ENCODE data around the gene PICALM. TPM values are rescaled to one million over a fixed set of nuclear protein-coding genes. Genes with fewer than 3 reads are reported as not detected.

PICALM gene
- total and polyA plus RNA-seq, 2 of the 8 experiments (the other 6 are each of a cell fraction or from before 2014, with no cell fraction given): 69.4 to 71.3 TPM

DNA sequence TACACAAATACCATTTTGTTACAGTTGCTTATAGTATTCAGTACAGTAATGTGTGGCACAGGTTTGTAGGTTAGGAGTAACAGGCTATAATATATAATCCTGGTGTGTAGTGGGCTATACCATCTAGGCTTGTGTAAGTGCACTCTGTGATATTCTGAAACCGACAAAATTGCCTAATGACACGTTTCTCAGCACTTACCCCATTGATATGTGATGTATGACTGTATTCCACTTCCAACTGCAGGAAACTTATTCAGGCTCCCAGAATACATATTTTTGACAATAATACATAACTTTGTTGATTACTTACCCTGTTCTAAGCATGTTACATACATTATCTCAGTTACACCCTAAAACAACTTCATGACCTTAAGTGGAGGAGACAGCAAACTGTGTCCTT is 5.1 kb upstream of the PICALM start:
- peaks cover 2% of the 10 kb centered on the region; the same call in 1 of the 2 replicates for H3K23me2 ChIP-seq (ENCODE audit: low read depth, low read length)
- H3K79me2 ChIP-seq (ENCODE audit: control insufficient read depth in 1 of 2, insufficient read depth in 2 of 2, low read length in 2 of 2): no peaks in the 10 kb centered on the region
- H3K4me2 ChIP-seq (ENCODE audit: insufficient read depth in 1 of 2, low read depth in 2 of 2, low read length in 2 of 2): no peak overlapping the region
- H4K5ac ChIP-seq (ENCODE audit: insufficient read length, low read depth, low read length): no peak overlapping the region
- H4K91ac ChIP-seq (replicated peaks; ENCODE audit: insufficient read length, low read length): no peak overlapping the region
- H3K79me1 ChIP-seq (ENCODE audit: low read depth, low read length): no peaks in the 10 kb centered on the region
- no peak overlapping the region for H3K56ac ChIP-seq (replicated peaks; ENCODE audit: insufficient read length, low read depth, low read length)
- 93% methylated on average over 2 of the region's 2 CpGs; no CpG with 5 or more reads in 1 of the 2 experiments for WGBS, 2 experiments (ENCODE audit: extremely low coverage in 1 of 2, insufficient coverage in 1 of 2, insufficient read length in 1 of 2, insufficient replicate concordance in 2 of 2, low coverage in 1 of 2, low lambda C conversion rate in 2 of 2, missing lambda C conversion rate in 1 of 2)
- ChIA-PET CTCF (ENCODE audit: partially characterized antibody) (interaction anchor here (1.1 kb wide), 1 partner anchor 90 kb away, joined by 3 read pairs; no protein-coding TSS in a partner anchor), POLR2A (ENCODE audit: partially characterized antibody) (no interaction called here)
- H3K36me3 ChIP-seq (ENCODE audit: control insufficient read depth in 2 of 4, insufficient read depth in 4 of 4, low read length in 3 of 4): no peaks in the 10 kb centered on the region
- H2BK15ac ChIP-seq (ENCODE audit: low read length): no peak overlapping the region
- H3K23ac ChIP-seq (ENCODE audit: insufficient read length): no peak overlapping the region
- H2BK120ac ChIP-seq (replicated peaks; ENCODE audit: low read depth, low read length): no peak overlapping the region
- H3K4me3 ChIP-seq (ENCODE audit: extremely low read depth in 1 of 4, insufficient read depth in 2 of 4, low read depth in 3 of 4, low read length in 4 of 4): no peak overlapping the region
- DNase-seq (ENCODE audit: low read depth in 1 of 2, low spot score in 2 of 2): no peak
- FAIRE-seq: no peak
- no peak overlapping the region for H2AK5ac ChIP-seq (ENCODE audit: low read depth, low read length)
- H3K9me3 ChIP-seq (ENCODE audit: insufficient read depth in 2 of 2, low read depth in 1 of 2, low read length in 1 of 2): no peaks in the 10 kb centered on the region
- H3K4ac ChIP-seq (replicated peaks; ENCODE audit: insufficient read length, low read depth, low read length): no peak overlapping the region
- H3K18ac ChIP-seq (ENCODE audit: extremely low read depth, low read length): no peak overlapping the region
- H2BK20ac ChIP-seq (ENCODE audit: low read length): no peak overlapping the region
- H4K20me1 ChIP-seq (replicated peaks in 1 of 2; ENCODE audit: control insufficient read depth in 1 of 2, insufficient read depth in 2 of 2, low read length in 2 of 2): no peaks in the 10 kb centered on the region
- H3K4me1 ChIP-seq (replicated peaks in 1 of 4; ENCODE audit: control insufficient read depth in 3 of 4, insufficient read depth in 4 of 4, low read length in 3 of 4): peaks cover 0 to 9% (median 2%) of the 10 kb centered on the region in 4 experiments; a peak in 6 of 7 replicates
- no peaks in the 10 kb centered on the region for H3K27me3 ChIP-seq (replicated peaks in 1 of 4; ENCODE audit: control insufficient read depth in 3 of 4, extremely low read depth in 1 of 4, insufficient read depth in 3 of 4, low read length in 3 of 4)
- no peak overlapping the region for H2AFZ ChIP-seq (ENCODE audit: low read length)
- no peak overlapping the region for H3K9ac ChIP-seq (replicated peaks in 1 of 4; ENCODE audit: extremely low read depth in 1 of 4, low read depth in 3 of 4, low read length in 3 of 4)
- TF ChIP-seq CREB1 (IDR thresholded peaks at IDR 0.05) (no peak), NRF1 (IDR thresholded peaks at IDR 0.05; ENCODE audit: low read depth, low read length) (no peak), SUZ12 (IDR thresholded peaks at IDR 0.05; ENCODE audit: low read length) (no peak), FOSL1 (IDR thresholded peaks at IDR 0.05; ENCODE audit: insufficient read depth, low read depth, low read length) (no peak), HDAC6 (IDR thresholded peaks at IDR 0.05; ENCODE audit: low read depth, low read length) (no peak), CBX8 (IDR thresholded peaks at IDR 0.05; ENCODE audit: borderline replicate concordance, low read depth, low read length) (no peak), EP300 (IDR thresholded peaks at IDR 0.05; ENCODE audit: borderline replicate concordance in 1 of 2, low read depth in 2 of 2, low read length in 2 of 2) (no peak), E2F6 (IDR thresholded peaks at IDR 0.05) (no peak), SAP30 (IDR thresholded peaks at IDR 0.05; ENCODE audit: insufficient read depth, insufficient replicate concordance, low read length) (no peak), RFX5 (IDR thresholded peaks at IDR 0.05; ENCODE audit: borderline replicate concordance, low read depth, low read length) (no peak), KDM1A (IDR thresholded peaks at IDR 0.05; ENCODE audit: borderline replicate concordance, low read length) (no peak), KDM5A (IDR thresholded peaks at IDR 0.05; ENCODE audit: low read length) (no peak), BCL11A (IDR thresholded peaks at IDR 0.05; ENCODE audit: low read depth in 2 of 2, low read length in 2 of 2) (no peak)
- H2BK12ac ChIP-seq (ENCODE audit: low read depth, low read length): no peak overlapping the region
- H4K8ac ChIP-seq (ENCODE audit: extremely low read depth, insufficient read depth, low read length): no peak overlapping the region
- no peak overlapping the region for H3K27ac ChIP-seq (ENCODE audit: low read depth, low read length)
- no peak overlapping the region for H2BK5ac ChIP-seq (ENCODE audit: low read depth, low read length)
- no peak overlapping the region for H3K14ac ChIP-seq (ENCODE audit: insufficient read length)

Measured in H1 (cell line).